GM12878 (cell line): ENCODE data around the gene CCDC27. TPM values are rescaled to one million over a fixed set of nuclear protein-coding genes. Genes with fewer than 3 reads are reported as not detected.

ENCODE experiments used
- ATAC-seq: fragments of 200-7000 bp; cut with Tn5 transposase; 3 replicates; pipeline ENCODE4 v1.9.1; 2020; ENCODE audit warnings: mild to moderate bottlenecking, moderate library complexity
- BruUV-seq: library from RNA; stranded (reverse); fragments of 400-500 nt; replicated peaks from 2 replicates; lab custom pipeline; 2021; lab: Mats Ljungman, UMichigan
- CTCF ChIA-PET: fragments of 300-600 bp; sonication (Branson Sonifier 250); formaldehyde crosslinking; extraction: SDS; loops from one replicate; lab custom pipeline; 2021; ENCODE audit warnings: inconsistent platforms; lab: Yijun Ruan, JAX
- POLR2A ChIA-PET: fragments of 350-600 bp; formaldehyde crosslinking; extraction: SDS; loops from one replicate; lab custom pipeline; 2021; ENCODE audit warnings: inconsistent platforms; lab: Charles Lee
- RAD21 ChIA-PET: fragments of 300-600 bp; sonication (Branson Sonifier 250); formaldehyde crosslinking; loops from one replicate; lab custom pipeline; 2023; ENCODE audit warnings: antibody characterized with exemption; ENCODE audit not compliant: unreplicated experiment; lab: Charles Lee
- SMC1A ChIA-PET: fragments of 300-600 bp; sonication (Branson Sonifier 250); formaldehyde crosslinking; loops from one replicate; lab custom pipeline; 2023; ENCODE audit not compliant: unreplicated experiment, uncharacterized antibody; lab: Charles Lee
- DNase-seq: peaks from one replicate; pipeline ENCODE4 v3.0.0-alpha.2; 2011; ENCODE audit warnings: low read depth, low spot score
- FAIRE-seq: peaks from 3 replicates; lab custom pipeline; 2011; peaks lifted over from hg19 to GRCh38; lab: Jason Lieb, UNC
- H2AFZ ChIP-seq: 2 replicates; pipeline ENCODE4 v1.6.0; 2011; ENCODE audit warnings: low read depth, low read length, control low read depth; ENCODE audit not compliant: control insufficient read depth
- H3K27ac ChIP-seq: 2 replicates; pipeline ENCODE4 v1.5.1; 2011; ENCODE audit warnings: control low read depth; ENCODE audit not compliant: control insufficient read depth, insufficient read depth
- H3K27me3 ChIP-seq, 2 experiments: replicated peaks in 1 of 2; 2 replicates each; pipeline versions ENCODE4 v1.6.0 to v1.6.1; 2011; ENCODE audit warnings: low read length in 1 of 2; ENCODE audit not compliant: control insufficient read depth in 2 of 2, insufficient read depth in 2 of 2
- H3K36me3 ChIP-seq, 2 experiments: 2 replicates each; pipeline ENCODE4 v1.5.1; 2011; ENCODE audit warnings: low read length in 1 of 2; ENCODE audit not compliant: control insufficient read depth in 2 of 2, insufficient read depth in 2 of 2
- H3K4me1 ChIP-seq: 2 replicates; pipeline ENCODE4 v1.6.1; 2011; ENCODE audit warnings: mild to moderate bottlenecking, low read length, moderate library complexity, mixed read lengths; ENCODE audit not compliant: control insufficient read depth, insufficient read depth
- H3K4me2 ChIP-seq: 2 replicates; pipeline ENCODE4 v1.6.0; 2011; ENCODE audit warnings: control low read depth; ENCODE audit not compliant: control insufficient read depth, insufficient read depth
- H3K4me3 ChIP-seq: fragments of 200-600 bp; sonication (generic); 2 replicates; pipeline ENCODE4 v1.5.1; 2016
- H3K79me2 ChIP-seq: 2 replicates; pipeline ENCODE4 v1.6.0; 2011; ENCODE audit warnings: low read length; ENCODE audit not compliant: control insufficient read depth, insufficient read depth
- H3K9ac ChIP-seq: 2 replicates; pipeline ENCODE4 v1.8.0; 2011; ENCODE audit warnings: low read length, control low read depth, mixed read lengths; ENCODE audit not compliant: control insufficient read depth, insufficient read depth
- H3K9me3 ChIP-seq: replicated peaks from 3 replicates; pipeline ENCODE4 v1.5.1; 2011; ENCODE audit warnings: mild to moderate bottlenecking, low read length; ENCODE audit not compliant: control insufficient read depth, insufficient read depth
- H4K20me1 ChIP-seq: 2 replicates; pipeline ENCODE4 v1.6.0; 2011; ENCODE audit not compliant: control insufficient read depth, insufficient read depth
- BCLAF1 ChIP-seq: fragments of 450-650 bp; IDR thresholded peaks from 2 replicates; pipeline ENCODE4 v1.6.1; 2017; ENCODE audit warnings: antibody characterized with exemption, mild to moderate bottlenecking, moderate library complexity
- CEBPB ChIP-seq, 2 experiments: fragments of 150-350 bp in 1 of 2; IDR thresholded peaks; 2 replicates each; pipeline ENCODE4 v1.6.1; 2012 to 2014; ENCODE audit warnings: low read depth in 2 of 2, low read length in 2 of 2, borderline replicate concordance in 1 of 2, inconsistent platforms in 1 of 2
- NFIC ChIP-seq: IDR thresholded peaks from 2 replicates; pipeline ENCODE4 v1.6.1; 2012; ENCODE audit warnings: low read depth, mild to moderate bottlenecking, inconsistent platforms, low read length, moderate library complexity
- POLR2A ChIP-seq: IDR thresholded peaks from 2 replicates; pipeline ENCODE4 v1.6.1; 2011; ENCODE audit warnings: low read depth, mild to moderate bottlenecking, low read length
- RELB ChIP-seq: fragments of 450-650 bp; IDR thresholded peaks from 2 replicates; pipeline ENCODE4 v1.6.1; 2017; ENCODE audit warnings: low read depth, mild to moderate bottlenecking, moderate library complexity
- TBL1XR1 ChIP-seq: IDR thresholded peaks from 2 replicates; pipeline ENCODE4 v1.6.1; 2012; ENCODE audit warnings: low read depth, low read length, improper control_type of control experiment
- ZBTB40 ChIP-seq: fragments of 450-650 bp; IDR thresholded peaks from 2 replicates; pipeline ENCODE4 v1.6.1; 2016; ENCODE audit warnings: mild to moderate bottlenecking, moderate library complexity, borderline replicate concordance
- WGBS: methylation state at CpG from one replicate; pipeline ENCODE4 v1.1.6; 2016; ENCODE audit warnings: low lambda C conversion rate; ENCODE audit not compliant: insufficient replicate concordance, insufficient coverage; ENCODE audit errors: missing lambda C conversion rate; 5-methylcytosine and 5-hydroxymethylcytosine counted together
- in situ Hi-C: fragments of 300-500 bp; cut with MboI; formaldehyde crosslinking; loops from 9 replicates; pipeline ENCODE4 v1.14.3; 2018; ENCODE audit warnings: mixed read lengths
- intact Hi-C: fragments of 100-400 bp; cut with micrococcal nuclease; formaldehyde crosslinking; loops from one replicate; pipeline ENCODE4 v1.14.2; 2022; ENCODE audit not compliant: unreplicated experiment
- polyA plus RNA-seq, 11 experiments: library from polyadenylated mRNA; depleted of rRNA in 4 of 11; unstranded in 6 of 11; stranded (reverse) in 5 of 11; fragments of >200 nt; fragmentation: Nextera tagmentation in 4 of 11; fragmentation: Illumina TruSeq in 1 of 11; extraction: Ambion mirVana in 4 of 11; extraction: Trizol in 1 of 11; gene quantifications; 1 replicate in 1 of 11; 2 replicates in 10 of 11; pipeline versions ENCODE4 v1.2.1 to v1.2.3, GENCODE V29; 2011 to 2016; ENCODE audit warnings: inconsistent platforms in 2 of 11, missing spikeins in 2 of 11, low read depth in 1 of 11
- total RNA-seq, 4 experiments: library from RNA; depleted of rRNA in 3 of 4; stranded (reverse); fragments of >200 nt in 3 of 4; fragmentation: Illumina TruSeq in 1 of 4; extraction: Trizol in 1 of 4; gene quantifications; 2 replicates each; pipeline versions ENCODE4 v1.2.1 to v1.2.3, GENCODE V29; 2013 to 2021

The CCDC27 gene
- total and polyA plus RNA-seq, 10 of the 15 experiments (the other 5 are each of a cell fraction or from before 2014, with no cell fraction given), result 0.05 TPM; not detected in 9

GRCh38 chr1:3734602-3735001, 17.6 kb upstream of the CCDC27 start:
- H3K79me2 ChIP-seq, result no peaks in the 10 kb centered on the region
- peaks cover 0 to 26% of the 10 kb centered on the region in 2 experiments; a peak in 3 of 4 replicates for H3K36me3 ChIP-seq
- TF ChIP-seq CEBPB (IDR thresholded peaks at IDR 0.05; ENCODE audit: borderline replicate concordance in 1 of 2, low read depth in 2 of 2, low read length in 2 of 2) (no peak), POLR2A (peak; percentile 43; the same call in 1 of the 2 replicates)
- intact Hi-C loops (no loop called here), in situ Hi-C loops (no loop called here)
- H3K4me2 ChIP-seq, result no peak overlapping the region
- CTCF ChIA-PET, result interaction anchor here (1.5 kb wide), 1 partner anchor 10 kb away, joined by 5 read pairs; no protein-coding TSS in a partner anchor
- POLR2A ChIA-PET, result no interaction called here
- SMC1A ChIA-PET, result no interaction called here
- no peaks in the 10 kb centered on the region for H3K27me3 ChIP-seq
- 97% methylated on average over 15 of the region's 16 CpGs for WGBS
- no peaks in the 10 kb centered on the region for H4K20me1 ChIP-seq
- H3K4me3 ChIP-seq, result no peak overlapping the region
- RAD21 ChIA-PET, result no interaction called here
- no peaks in the 10 kb centered on the region for H3K4me1 ChIP-seq
- FAIRE-seq (no peak), DNase-seq (no peak), ATAC-seq (no peak)
- H3K9ac ChIP-seq, result no peak overlapping the region
- H3K9me3 ChIP-seq, result no peaks in the 10 kb centered on the region
- no peak overlapping the region for H3K27ac ChIP-seq
- BruUV-seq, result no TSS peak
- no peak overlapping the region for H2AFZ ChIP-seq

- H3K9me3 ChIP-seq, result no peaks in the 10 kb centered on the region
- H3K4me2 ChIP-seq, result no peak overlapping the region
- in situ Hi-C loops, result no loop called here
- peaks cover 0 to 23% of the 10 kb centered on the region in 2 experiments; a peak in 3 of 4 replicates for H3K36me3 ChIP-seq
- no peak overlapping the region for H3K9ac ChIP-seq
- RAD21 ChIA-PET, result no interaction called here
- H3K4me1 ChIP-seq, result no peaks in the 10 kb centered on the region
- 93% methylated on average over 11 of the region's 12 CpGs for WGBS
- POLR2A ChIA-PET, result no interaction called here
- SMC1A ChIA-PET, result no interaction called here
- H3K27ac ChIP-seq, result no peak overlapping the region
- no TSS peak for BruUV-seq
- DNase-seq, result no peak
- no peaks in the 10 kb centered on the region for H3K79me2 ChIP-seq
- H3K27me3 ChIP-seq, result no peaks in the 10 kb centered on the region
- FAIRE-seq, result no peak
- CTCF ChIA-PET, result interaction anchor here (1.5 kb wide), 1 partner anchor 11 kb away, joined by 5 read pairs; no protein-coding TSS in a partner anchor
- intact Hi-C loops, result no loop called here
- no peak overlapping the region for H2AFZ ChIP-seq
- H3K4me3 ChIP-seq, result no peak overlapping the region
- ATAC-seq, result no peak
- no peaks in the 10 kb centered on the region for H4K20me1 ChIP-seq
- no peak for TF ChIP-seq NFIC
- no peak for TF ChIP-seq TBL1XR1
- no peak for TF ChIP-seq BCLAF1
- no peak for TF ChIP-seq RELB
- TF ChIP-seq ZBTB40, result no peak
Observed at GRCh38 chr1:3735027-3735681, 17.1 kb upstream of the CCDC27 start.
